HEK293T (cell line): ENCODE data around the gene ZNF558.

Experiments
- ARNT ChIP-seq: fragments of 450-650 bp; IDR thresholded peaks from 2 replicates; pipeline ENCODE4 v1.6.1; 2017; ENCODE audit warnings: mild to moderate bottlenecking
- BHLHE40 ChIP-seq: fragments of 450-650 bp; IDR thresholded peaks from 2 replicates; pipeline ENCODE4 v1.6.1; 2016; ENCODE audit warnings: mild to moderate bottlenecking, moderate library complexity, borderline replicate concordance
- ELF4 ChIP-seq: fragments of 450-650 bp; IDR thresholded peaks from 2 replicates; pipeline ENCODE4 v1.6.1; 2017; ENCODE audit warnings: antibody characterized with exemption
- FOXK2 ChIP-seq: fragments of 450-650 bp; IDR thresholded peaks from 2 replicates; pipeline ENCODE4 v1.6.1; 2016; ENCODE audit warnings: mild to moderate bottlenecking
- FOXM1 ChIP-seq: fragments of 450-650 bp; IDR thresholded peaks from 2 replicates; pipeline ENCODE4 v1.6.1; 2017; ENCODE audit warnings: mild to moderate bottlenecking, borderline replicate concordance
- L3MBTL2 ChIP-seq: fragments of 450-650 bp; conservative IDR thresholded peaks from 2 replicates; pipeline ENCODE4 v1.6.1; 2016; ENCODE audit warnings: mild to moderate bottlenecking
- NFRKB ChIP-seq: fragments of 450-650 bp; IDR thresholded peaks from 2 replicates; pipeline ENCODE4 v1.6.1; 2016; ENCODE audit warnings: mild to moderate bottlenecking, moderate library complexity
- SP1 ChIP-seq: fragments of 450-650 bp; IDR thresholded peaks from 2 replicates; pipeline ENCODE4 v1.6.1; 2017
- SUZ12 ChIP-seq: fragments of 450-650 bp; IDR thresholded peaks from 2 replicates; pipeline ENCODE4 v1.6.1; 2016; ENCODE audit warnings: mild to moderate bottlenecking
- ZNF384 ChIP-seq: fragments of 450-650 bp; IDR thresholded peaks from 2 replicates; pipeline ENCODE4 v1.6.1; 2016
- TF ChIP-seq, protein P1 (sequence below): fragments of 450-650 bp; IDR thresholded peaks from 2 replicates; pipeline ENCODE4 v1.6.1; 2016

- TF ChIP-seq FOXK2 (no peak), SUZ12 (no peak), SP1 (no peak), BHLHE40 (no peak), ELF4 (no peak), L3MBTL2 (no peak), FOXM1 (no peak), NFRKB (no peak), ARNT (no peak), ZNF384 (no peak)
- TF ChIP-seq, protein P1, sequence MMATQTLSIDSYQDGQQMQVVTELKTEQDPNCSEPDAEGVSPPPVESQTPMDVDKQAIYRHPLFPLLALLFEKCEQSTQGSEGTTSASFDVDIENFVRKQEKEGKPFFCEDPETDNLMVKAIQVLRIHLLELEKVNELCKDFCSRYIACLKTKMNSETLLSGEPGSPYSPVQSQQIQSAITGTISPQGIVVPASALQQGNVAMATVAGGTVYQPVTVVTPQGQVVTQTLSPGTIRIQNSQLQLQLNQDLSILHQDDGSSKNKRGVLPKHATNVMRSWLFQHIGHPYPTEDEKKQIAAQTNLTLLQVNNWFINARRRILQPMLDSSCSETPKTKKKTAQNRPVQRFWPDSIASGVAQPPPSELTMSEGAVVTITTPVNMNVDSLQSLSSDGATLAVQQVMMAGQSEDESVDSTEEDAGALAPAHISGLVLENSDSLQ: no peak
Observed at GRCh38 chr19:8826371-8826770, 5.7 kb downstream of the ZNF558 start.
